GM19240 (cell line): ENCODE data around the gene PDZD2.

Experiments
- DNase-seq: peaks from one replicate; pipeline ENCODE4 v3.0.0; 2011; ENCODE audit warnings: low spot score; ENCODE audit not compliant: insufficient read length

Gene PDZD2

DNA sequence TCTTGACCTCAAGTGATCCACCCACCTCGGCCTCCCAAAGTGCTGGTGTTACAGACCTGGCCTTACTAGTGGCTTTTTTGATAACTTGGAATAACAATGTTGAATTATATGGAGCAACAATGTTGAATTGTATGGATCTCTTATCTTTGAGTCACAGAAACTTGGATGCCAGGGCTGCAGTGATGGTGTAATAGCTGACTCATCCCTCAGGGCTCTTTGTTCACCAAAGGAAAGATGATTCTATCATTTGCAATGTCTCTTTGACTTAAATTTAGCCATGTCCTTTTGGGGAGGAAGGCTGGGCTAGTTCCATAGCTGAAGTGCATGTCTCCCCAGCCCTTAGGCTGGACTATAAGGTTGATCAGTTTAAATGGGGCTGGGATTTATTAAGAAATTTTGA lies 172.3 kb downstream of the PDZD2 start:
- no peak for DNase-seq

DNA sequence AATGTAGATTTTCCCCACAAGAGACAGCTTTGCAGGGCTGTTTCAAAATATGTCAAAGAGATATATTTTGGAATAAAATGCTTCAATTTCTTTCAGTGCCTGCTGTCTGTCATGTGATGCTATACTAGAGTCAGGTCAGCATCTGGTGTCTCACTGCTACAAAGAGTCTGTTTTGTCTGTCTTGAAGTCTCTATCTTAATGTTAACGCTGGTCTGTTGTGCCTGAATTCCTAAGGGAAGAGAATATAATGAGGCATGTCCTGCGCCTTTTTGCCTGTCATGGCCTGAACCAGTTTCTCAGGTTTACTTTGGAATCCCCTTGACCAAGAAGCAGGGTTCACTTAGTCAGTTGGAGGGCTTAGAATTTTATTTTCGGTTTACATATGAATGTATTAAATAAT lies 176.4 kb downstream of the PDZD2 start:
- no peak for DNase-seq

DNA sequence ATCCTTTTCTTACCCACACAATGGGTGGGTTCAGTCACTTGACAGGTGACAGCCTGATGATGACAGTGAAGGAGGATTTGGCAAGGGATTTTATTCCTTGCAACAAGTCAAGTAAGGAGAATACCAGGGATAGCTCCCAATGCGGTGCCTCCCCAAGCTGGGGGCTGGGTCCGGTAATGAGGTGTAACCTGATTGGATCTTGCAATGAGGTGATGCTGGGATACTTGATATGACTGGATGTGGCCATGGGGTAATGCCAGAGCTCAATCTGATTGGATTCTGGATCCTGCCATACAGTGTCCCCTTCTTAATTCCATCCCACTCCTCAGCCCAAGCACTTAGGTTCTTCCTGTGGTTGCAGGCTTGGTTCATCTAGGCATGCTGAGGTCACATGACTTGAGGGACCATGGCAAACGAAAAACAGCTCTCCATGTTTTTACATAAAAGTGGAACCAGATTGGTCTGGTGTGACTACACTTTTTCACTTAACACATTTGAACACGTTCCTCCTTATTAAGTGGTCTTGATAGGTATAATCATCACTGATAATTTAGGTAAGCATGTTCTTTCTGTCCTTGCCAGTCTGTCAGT lies 181.1 kb downstream of the PDZD2 start:
- DNase-seq = no peak

GRCh38 chr5:31823472-31823871 lies 184.5 kb downstream of the PDZD2 start:
- no peak for DNase-seq

DNA sequence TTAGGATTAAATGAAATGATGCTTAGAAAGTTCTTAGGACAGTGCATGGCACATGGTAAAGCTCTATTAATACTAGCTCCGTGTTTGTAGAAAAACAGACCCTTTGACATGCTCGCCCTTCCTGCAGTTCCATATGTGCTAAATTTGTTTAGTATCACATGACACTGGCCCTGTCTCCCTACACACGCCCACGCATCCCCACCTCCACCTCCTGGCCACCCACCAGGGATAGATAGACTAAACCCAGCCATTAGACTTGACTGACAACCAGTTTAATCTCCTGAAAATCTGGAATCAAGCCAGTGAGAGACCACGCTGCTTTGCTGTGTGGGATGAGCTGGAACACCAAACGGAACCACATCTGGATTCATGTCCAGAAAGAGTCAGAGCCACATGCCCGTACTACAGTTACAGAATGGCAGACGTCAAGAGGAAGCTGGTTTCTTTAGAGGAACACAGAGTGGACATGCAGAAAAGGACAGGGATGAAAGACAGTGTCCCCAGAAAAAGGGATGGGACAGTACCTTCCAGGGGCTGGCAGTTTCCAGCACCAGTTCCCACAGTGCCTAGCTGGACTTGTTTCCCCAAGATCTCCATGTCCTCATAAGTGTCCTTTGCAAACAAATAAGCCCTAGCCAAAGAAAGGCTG lies 186.1 kb downstream of the PDZD2 start:
- no peak for DNase-seq

DNA sequence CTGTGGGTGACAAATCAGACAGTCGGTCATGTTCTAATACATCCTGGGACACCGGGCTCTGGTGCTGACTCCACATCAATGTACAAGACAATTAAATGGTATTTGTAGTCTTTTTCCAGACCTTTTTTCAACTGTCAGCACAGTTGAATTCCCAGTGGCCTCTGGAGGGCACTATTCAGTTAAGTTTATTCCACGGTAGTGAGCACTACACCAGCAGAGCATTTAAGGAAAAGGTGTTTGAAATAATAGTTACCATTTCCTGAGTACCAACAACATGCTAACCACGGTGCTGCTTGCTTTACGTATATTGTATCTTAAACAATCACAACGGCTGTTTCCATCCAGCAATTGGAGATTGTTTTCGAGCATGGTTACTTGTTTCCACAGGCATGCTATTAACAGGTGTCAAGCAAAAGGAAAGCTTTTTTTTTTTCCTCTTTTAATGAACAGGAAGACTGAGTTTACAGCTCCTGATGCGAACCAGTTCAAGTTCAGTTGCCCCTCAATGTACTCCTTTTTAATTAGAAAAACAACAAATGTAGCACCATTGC lies 186.7 kb downstream of the PDZD2 start:
- no peak for DNase-seq

GRCh38 chr5:31827867-31828266 lies 188.9 kb downstream of the PDZD2 start:
- DNase-seq = no peak

GRCh38 chr5:31832966-31833365 lies 194.0 kb downstream of the PDZD2 start:
- no peak for DNase-seq

DNA sequence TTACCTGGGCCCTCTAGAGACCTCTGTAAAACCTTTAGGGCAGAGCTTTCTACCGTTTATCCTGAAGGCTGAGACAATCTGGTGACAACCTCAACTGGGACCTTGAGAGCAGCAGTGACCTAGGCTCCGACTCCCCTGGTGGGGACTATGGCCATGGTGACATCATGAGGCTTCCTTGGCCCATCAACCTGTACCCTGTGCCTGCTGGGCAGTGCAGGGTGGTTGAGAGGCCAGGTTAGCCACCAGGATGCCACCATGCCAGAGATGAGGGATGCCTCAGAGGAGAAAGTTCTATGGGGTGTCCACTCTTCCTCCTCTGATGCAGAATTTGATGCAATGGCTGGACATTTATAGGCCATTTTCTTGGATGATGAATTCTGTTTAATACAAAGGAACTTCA lies 194.8 kb downstream of the PDZD2 start:
- no peak for DNase-seq

DNA sequence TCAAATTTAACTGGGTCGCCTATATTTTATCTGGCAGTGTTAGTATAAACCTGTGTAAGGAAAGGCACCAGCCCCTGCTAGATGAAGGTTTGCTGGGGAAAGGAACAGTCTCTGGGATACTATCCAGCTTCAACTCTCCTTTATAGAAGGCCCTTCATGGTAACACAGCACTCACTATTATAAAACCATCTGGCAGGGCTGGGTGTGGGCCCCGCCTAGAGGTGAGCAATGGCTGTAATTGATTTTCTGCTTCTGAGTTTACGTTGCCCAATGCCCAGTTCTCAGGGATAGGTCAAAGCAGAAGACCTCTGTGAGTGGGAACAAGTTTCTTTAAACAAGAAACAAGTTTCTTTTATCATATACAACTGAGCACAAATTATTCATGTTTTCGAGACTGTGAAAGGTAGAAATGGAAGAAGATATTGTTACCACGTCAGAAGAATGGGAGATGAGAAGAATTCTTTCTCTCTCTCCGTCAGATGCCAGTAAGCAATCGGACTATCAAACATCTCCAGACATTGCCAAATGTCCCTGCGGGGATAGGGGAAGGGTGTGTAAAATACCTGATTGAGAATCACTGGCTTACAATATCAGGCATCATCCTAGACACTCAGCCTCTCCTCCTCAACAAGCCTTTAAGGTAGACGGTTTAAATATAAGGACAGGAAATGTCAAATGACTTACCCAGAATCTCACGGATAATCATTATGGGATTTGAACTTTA lies 205.9 kb downstream of the PDZD2 start:
- DNase-seq = no peak

DNA sequence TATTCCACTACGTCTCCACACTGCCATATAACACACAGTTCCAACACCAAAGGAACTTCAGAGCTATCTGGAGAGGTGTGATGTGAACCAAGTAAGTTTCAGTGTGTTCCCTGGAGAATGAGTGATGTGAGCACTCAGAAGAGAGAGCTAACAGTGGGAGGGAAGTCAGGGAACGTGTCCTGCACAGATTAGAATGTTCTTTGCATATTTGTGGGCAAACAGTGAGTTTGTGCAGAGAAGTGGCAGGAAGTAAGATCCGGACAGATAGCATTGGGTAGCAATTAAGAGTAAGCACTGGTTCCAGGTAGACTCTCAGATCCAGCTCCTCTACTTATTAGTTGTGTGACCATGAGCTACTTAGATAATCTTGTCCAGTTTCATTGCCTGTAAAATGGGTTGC lies 206.4 kb downstream of the PDZD2 start:
- DNase-seq = no peak

DNA sequence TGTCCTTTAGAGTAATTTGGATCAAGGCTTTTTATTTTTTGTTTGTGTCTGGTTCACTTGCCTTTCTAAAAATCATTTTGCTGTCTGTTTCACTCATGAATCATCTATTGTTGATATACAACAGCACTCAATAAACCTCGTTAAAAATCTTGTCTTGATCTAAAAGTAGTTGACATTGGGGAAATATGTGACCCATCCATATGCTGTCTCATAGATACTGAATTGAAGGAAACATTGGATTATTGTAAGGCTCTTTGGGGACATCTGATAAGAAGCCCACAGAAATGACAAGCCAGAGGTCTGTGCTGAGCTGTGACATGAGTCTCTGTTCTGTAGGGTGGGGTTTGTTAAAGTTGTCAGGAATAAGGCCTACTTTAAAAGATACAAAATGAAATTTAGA lies 208.0 kb downstream of the PDZD2 start:
- no peak for DNase-seq

DNA sequence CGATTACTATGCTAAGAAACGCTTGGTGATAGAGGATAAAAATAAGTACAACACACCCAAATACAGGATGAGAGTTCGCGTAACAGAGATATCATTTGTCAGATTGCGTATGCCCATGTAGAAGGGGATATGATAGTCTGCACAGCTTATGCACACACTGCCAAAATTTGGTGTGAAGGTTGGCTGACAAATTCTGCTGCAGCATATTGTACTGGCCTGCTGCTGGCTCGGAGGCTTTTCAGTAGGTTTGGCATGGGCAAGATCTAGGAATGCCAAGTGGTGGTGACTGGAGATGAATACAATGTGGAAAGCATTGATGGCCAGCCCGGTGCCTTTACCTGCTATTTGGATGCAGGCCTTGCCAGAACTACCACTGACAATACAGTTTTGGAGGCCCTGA lies 208.4 kb downstream of the PDZD2 start:
- DNase-seq = no peak

- DNase-seq = no peak
Observed at GRCh38 chr5:31850981-31851689, 212.2 kb downstream of the PDZD2 start.

DNA sequence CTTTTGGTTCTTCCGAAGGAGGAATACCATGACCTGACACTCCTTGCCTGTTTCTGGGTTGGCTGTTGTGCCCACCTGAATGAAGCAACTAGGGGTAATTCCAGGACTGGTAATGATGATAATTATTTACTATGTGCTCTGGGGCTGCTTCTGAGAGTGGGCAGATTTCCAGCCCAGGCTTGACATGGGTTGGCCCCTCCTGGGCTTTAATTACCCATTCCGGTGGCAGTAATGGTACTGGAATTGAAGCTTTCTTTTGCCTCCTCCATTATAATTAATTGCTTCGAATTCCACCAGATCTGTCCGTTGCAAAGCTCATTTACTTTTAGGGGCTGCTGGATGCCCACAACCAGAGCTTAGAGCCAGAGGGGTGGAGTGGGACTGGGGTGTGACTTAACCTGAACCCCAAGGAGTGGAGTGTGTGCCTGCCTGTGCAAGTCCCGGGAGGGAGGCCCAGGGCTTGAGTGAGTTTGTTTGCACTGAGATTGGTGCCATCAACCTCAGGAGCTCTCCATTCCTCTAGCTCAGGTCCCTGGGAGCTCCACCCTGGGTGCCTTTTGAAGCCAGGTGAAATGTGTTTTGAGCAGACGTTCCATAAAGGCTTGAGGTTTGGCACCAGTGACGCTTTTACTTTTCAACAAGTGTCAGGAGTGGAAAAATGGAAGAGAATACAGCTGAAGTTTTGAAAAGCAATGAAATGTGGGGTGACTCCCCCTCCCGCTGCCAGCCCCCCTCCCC lies 214.6 kb downstream of the PDZD2 start:
- no peak for DNase-seq

DNA sequence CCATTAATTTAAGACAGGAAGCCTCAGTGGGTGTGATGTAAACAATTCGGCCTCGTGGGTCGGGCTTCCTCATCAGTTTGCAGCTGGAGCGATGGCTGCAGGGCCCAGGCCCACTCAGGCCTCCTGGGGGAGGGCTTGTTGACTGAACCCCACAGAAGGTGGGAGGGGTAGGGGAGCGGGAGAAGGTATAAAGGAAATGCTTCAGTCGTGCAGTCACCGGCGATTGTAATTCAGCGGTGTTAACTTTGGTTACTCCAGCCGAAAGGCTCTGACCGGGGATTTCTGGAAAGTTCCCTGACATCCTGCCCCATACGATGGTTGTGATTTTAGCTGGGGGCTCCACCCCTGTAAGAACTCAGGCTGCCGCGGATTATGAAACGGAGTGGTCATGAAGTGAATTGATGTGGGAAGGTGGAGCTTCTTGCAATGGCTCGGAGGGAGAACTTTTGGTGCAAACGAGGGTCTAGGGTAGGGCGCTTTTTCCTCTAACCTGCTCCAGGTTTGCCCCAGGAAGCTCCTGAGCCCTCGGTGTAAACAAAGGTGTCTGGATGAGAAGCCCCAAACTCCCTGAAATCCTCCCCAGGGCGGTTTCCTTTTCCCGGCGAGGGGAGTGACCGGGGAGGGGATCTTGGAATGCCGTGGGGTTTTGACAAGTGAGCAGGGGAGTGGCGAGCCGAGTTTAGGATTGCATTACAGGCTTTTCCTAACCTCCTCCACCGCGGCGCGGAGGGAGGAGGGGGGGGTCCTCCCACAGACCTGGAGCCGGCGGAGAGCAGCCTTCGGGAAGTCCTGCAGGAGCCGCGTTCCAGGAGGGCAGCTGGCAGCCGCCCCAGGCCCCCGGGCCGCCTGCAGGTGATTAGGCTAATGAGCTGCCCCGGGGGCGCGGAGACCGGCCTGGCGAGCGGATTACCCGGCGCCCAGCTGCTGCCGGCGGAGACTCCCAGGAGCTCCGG lies 215.5 kb downstream of the PDZD2 start:
- no peak for DNase-seq

GRCh38 chr5:31855134-31856040 lies 216.5 kb downstream of the PDZD2 start:
- no peak for DNase-seq

DNA sequence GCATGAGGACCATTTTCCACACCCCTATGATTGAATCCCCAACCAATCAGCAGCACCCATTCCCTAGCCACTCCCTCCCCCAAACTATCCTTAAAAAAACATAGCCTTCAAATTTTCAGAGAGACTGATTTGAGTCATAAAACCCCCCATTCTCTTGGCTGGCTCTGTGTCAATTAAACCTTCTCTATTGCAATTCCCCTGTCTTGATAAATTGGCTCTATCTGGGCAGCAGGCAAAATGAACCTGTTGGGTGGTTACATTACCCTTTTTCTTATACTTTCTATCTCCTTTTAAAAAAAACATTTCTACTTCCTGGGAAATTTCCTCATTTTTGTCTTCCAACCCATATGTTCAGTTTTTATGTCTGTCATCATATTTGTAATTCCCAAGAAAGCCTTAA lies 220.2 kb downstream of the PDZD2 start:
- no peak for DNase-seq

DNA sequence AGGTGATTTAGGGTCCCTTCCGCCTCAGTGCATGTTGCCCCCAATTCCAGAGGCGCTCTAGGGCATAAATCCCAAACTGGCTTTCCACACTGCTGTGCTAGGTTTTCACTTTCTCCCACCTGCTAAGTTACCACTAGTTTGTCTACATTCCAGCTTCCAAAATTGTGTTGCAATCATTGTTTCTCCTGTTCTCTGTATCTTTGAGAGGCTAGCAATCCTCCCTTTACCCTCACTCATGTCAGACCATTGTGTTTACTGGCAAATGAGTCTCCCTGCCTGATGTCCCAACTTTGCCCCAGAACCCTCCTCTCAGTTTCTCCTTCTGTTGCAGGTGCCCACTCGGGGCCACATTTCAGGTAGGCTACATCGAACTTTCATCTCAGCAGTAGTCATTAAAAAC lies 221.3 kb downstream of the PDZD2 start:
- DNase-seq = no peak
